C1 segment of cervical spinal cord (tissue), 14 donors: ENCODE results near the gene MB21D2.
"Not testable (repeated sequence)": the region's sequence is repeated elsewhere in the genome, so short reads cannot be mapped to it uniquely, and the experiment has no call there.

Experiments used
- DNase-seq, 14 donors: peaks; one replicate each; lab custom pipeline; 2025; lab: John Stamatoyannopoulos, UW

Gene MB21D2

GRCh38 chr3:192812743-192813383 lies 104.8 kb downstream of the MB21D2 start:
- peak in 3 of 14 donors; percentile 4 to 23 (median 20) for DNase-seq

GRCh38 chr3:192805711-192806110 lies 111.9 kb downstream of the MB21D2 start:
- DNase-seq, result no peak

GRCh38 chr3:192804502-192804901 lies 113.2 kb downstream of the MB21D2 start:
- DNase-seq, result no peak

- DNase-seq, result peak in 2 of 14 donors; percentile 9 to 24
Observed at GRCh38 chr3:192802957-192803899, 114.4 kb downstream of the MB21D2 start.

GRCh38 chr3:192801985-192802384 lies 115.7 kb downstream of the MB21D2 start:
- no peak for DNase-seq

GRCh38 chr3:192799721-192800120 lies 117.9 kb downstream of the MB21D2 start:
- no peak for DNase-seq

- no peak for DNase-seq
Observed at GRCh38 chr3:192795021-192795420, 122.6 kb downstream of the MB21D2 start.

- no peak for DNase-seq
Observed at GRCh38 chr3:192794216-192794615, 123.4 kb downstream of the MB21D2 start.

GRCh38 chr3:192788816-192789515 lies 128.7 kb downstream of the MB21D2 start:
- DNase-seq, result not testable (repeated sequence)

- no peak for DNase-seq
Observed at GRCh38 chr3:192778508-192778907, 139.1 kb downstream of the MB21D2 start.

GRCh38 chr3:192774341-192774740 lies 143.3 kb downstream of the MB21D2 start:
- not testable (repeated sequence) for DNase-seq

GRCh38 chr3:192772240-192772894 lies 145.3 kb downstream of the MB21D2 start:
- DNase-seq, result peak in 3 of 14 donors; percentile 3 to 23 (median 20)

GRCh38 chr3:192758654-192759053 lies 159.0 kb downstream of the MB21D2 start:
- DNase-seq, result no peak

- no peak for DNase-seq
Observed at GRCh38 chr3:192751148-192751547, 166.5 kb downstream of the MB21D2 start.

GRCh38 chr3:192750201-192750600 lies 167.5 kb downstream of the MB21D2 start:
- no peak for DNase-seq

- peak in 2 of 14 donors; percentile 2 to 5 for DNase-seq
Observed at GRCh38 chr3:192747746-192748145, 169.9 kb downstream of the MB21D2 start.

GRCh38 chr3:192747145-192747544 lies 170.5 kb downstream of the MB21D2 start:
- no peak for DNase-seq
